Dedifferentiated amniotic fluid mesenchymal stem cell (primary cell): ENCODE results near the gene RRAGA.
"Not testable (repeated sequence)": the region's sequence is repeated elsewhere in the genome, so short reads cannot be mapped to it uniquely, and the experiment has no call there.

Source experiments
- DNase-seq: peaks from one replicate; pipeline ENCODE4 v3.0.0-alpha.2; 2016; ENCODE audit errors: extremely low spot score

The RRAGA gene

GRCh38 chr9:19085295-19085694 lies 36.1 kb downstream of the RRAGA start:
- DNase-seq = no peak

DNA sequence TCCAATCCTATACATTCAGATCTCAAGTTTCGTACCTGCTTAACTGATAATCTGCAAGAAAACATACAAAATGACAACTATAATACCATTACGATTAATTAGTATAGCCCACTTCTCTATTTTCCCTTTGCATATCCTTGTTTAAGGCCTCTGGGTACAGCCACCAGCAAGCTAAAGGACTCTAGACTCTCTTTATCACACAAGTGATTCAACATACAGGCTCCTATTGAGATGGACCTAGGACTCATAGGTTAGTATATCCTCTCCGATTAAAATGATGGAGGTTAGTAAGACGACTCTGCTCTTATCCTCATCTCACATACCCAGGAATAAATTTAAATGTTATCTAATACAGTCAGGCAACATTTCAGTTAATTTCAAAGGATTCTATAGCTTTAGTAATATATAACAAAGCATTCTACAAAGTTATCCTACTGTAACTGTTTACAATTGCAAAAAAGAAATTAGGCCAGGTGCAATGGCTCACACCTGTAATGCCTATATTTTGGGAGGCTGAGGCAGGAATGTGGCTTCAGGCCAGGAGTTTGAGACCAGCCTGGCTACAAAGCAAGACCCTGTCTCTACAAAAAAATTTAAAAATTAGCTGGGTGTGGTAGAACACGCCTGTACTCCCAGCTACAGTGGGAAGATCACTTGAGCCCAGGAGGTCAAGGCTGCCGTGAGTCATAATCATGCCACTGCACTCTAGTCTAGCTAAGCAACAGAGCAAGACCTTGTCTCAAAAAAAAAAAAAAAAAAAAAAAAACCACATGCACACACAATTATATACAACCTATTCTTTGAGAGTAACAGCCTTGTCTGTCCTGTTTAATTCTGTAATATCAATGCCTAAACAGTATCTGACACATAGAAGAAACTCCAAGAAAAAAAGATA lies 38.1 kb downstream of the RRAGA start:
- no peak for DNase-seq

DNA sequence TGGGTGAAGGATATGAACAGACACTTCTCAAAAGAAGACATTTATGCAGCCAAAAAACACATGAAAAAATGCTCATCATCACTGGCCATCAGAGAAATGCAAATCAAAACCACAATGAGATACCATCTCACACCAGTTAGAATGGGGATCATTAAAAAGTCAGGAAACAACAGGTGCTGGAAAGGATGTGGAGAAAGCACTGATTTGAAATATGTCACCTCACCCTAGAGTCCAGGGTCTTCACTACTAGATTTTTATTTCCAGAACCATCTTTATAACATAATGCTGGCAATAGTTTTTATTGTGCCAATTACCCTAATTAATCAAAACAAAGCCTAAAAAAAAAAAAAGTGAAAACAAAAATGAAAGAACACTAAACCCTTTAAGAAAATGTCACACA lies 48.2 kb downstream of the RRAGA start:
- not testable (repeated sequence) for DNase-seq
